GM20000 (cell line): Measurements from ENCODE around the gene SSBP2.

Experiments
- DNase-seq: peaks from one replicate; pipeline ENCODE4 v3.0.0; 2012; ENCODE audit warnings: low spot score
- TF ChIP-seq, protein P1 (sequence below): IDR thresholded peaks from 2 replicates; pipeline ENCODE4 v1.5.1; 2012; ENCODE audit warnings: mild to moderate bottlenecking, control low read depth; ENCODE audit errors: extremely low read depth, missing control alignments

SSBP2 gene

DNA sequence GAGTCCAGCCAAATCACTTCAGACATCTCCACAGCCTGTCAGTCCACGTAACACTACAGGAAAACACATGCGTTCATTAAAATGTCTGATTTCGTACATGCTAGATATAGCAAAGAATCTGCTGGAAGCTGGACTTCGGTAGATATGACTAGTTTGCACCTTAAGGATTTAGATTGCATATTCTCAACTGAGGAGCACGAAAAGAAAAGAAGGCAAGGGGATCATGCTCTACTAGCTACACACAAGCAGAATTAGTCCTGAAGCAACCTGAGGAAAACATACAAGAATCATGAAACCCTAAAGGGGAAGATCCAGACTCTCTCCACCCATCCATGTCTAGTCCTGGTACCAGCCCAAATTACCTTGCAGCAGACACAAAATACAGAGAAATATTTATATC is 36.1 kb upstream of the SSBP2 start:
- no peak for DNase-seq
- TF ChIP-seq, protein P1, sequence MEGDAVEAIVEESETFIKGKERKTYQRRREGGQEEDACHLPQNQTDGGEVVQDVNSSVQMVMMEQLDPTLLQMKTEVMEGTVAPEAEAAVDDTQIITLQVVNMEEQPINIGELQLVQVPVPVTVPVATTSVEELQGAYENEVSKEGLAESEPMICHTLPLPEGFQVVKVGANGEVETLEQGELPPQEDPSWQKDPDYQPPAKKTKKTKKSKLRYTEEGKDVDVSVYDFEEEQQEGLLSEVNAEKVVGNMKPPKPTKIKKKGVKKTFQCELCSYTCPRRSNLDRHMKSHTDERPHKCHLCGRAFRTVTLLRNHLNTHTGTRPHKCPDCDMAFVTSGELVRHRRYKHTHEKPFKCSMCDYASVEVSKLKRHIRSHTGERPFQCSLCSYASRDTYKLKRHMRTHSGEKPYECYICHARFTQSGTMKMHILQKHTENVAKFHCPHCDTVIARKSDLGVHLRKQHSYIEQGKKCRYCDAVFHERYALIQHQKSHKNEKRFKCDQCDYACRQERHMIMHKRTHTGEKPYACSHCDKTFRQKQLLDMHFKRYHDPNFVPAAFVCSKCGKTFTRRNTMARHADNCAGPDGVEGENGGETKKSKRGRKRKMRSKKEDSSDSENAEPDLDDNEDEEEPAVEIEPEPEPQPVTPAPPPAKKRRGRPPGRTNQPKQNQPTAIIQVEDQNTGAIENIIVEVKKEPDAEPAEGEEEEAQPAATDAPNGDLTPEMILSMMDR, result no peak

DNA sequence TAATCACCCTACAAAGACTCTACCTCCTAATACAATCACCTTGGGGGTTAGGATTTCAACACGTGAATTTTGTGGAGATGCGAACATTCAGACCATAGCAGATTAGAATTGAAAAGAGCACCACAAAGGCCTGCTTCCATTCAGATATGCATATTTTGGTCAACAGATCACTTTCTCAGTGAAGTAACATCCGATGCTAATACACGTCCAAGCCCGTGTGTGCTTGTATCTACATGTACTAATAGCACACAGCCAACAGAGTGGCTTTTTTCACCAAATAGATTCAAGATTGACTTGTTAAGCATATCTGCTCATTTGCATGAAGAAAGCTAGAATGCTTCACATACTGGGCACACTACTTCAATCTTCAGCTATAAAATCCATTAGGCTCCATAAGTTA is 35.6 kb upstream of the SSBP2 start:
- DNase-seq, result no peak
- TF ChIP-seq, protein P1, result no peak

DNA sequence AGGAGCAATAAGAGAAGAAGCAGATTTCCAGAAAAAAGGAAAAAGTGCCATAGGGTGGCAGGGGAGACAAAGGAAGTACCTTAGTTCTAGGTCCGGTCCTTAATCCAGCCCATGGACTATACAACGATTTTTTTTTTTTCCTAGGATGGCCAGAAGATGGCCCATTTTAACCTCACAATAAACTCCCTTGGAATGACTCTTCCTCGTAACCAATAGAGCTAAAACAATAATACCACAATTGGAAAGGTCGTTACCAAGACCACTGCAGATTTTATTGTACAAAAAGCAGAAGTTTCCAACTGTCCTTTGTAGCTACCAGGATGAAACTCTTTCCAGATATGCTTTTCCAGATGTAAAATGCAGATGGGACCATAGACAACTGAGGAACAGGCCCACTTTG is 34.4 kb upstream of the SSBP2 start:
- no peak for DNase-seq

DNA sequence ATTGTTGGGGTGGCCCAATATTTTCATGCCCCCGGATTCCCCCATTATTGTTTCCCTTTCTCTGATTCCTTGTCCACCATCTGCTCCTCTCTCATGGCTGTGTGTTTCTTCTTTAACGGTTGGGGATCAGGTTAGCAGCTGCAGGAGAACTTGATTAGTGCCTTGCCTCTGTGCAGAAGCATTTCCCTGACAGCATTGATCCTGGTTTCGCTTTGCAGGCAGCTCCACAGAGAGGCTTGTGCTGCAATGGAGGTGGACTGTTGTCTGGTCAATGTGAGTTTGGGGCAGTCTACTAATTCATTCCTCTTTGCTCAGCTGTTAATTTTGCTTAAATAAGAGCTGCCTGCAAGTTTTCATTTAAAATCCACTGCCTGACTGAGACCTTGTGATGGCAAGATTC is 32.5 kb upstream of the SSBP2 start:
- TF ChIP-seq, protein P1, result no peak

More for the DNA sequence above, 34.4 kb upstream of the SSBP2 start:
- TF ChIP-seq, protein P1, result no peak

DNA sequence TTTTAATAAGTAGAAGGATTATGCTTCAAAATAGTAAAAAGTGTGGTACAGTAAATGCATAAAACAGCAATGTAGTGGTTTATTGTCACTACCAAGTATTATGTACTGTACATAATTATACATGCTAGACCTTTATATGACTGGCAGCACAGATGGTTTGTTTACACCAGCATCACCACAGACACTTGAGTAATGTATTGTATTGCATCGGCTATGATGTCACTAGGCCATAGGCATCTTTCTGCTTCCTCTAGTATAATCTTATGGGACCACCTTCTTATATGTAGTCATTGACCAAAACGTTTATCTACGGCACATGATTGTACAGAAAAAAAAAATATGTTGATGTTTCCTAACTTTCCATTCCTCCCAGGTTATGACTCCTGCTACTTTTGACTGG is 31.9 kb upstream of the SSBP2 start:
- TF ChIP-seq, protein P1, result no peak
- DNase-seq, result no peak

More for the DNA sequence above, 32.5 kb upstream of the SSBP2 start:
- no peak for DNase-seq

DNA sequence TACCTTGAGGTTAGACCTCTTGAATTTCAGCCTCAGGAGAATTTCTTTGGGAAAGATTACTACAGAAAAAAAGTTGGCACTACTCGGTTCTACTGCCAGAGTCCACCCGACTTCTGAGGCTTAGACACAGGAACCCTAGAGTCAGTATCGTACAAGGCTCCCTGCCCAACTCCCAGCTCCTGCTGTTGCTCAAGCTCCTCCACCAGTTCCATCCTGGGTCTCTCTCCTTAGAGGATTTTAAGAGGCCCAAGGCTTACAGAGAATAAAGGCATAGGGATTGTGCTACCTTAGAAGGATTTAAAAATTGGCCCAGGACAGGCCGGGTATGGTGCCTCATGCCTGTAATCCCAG is 29.0 kb upstream of the SSBP2 start:
- DNase-seq, result no peak
- TF ChIP-seq, protein P1, result no peak

DNA sequence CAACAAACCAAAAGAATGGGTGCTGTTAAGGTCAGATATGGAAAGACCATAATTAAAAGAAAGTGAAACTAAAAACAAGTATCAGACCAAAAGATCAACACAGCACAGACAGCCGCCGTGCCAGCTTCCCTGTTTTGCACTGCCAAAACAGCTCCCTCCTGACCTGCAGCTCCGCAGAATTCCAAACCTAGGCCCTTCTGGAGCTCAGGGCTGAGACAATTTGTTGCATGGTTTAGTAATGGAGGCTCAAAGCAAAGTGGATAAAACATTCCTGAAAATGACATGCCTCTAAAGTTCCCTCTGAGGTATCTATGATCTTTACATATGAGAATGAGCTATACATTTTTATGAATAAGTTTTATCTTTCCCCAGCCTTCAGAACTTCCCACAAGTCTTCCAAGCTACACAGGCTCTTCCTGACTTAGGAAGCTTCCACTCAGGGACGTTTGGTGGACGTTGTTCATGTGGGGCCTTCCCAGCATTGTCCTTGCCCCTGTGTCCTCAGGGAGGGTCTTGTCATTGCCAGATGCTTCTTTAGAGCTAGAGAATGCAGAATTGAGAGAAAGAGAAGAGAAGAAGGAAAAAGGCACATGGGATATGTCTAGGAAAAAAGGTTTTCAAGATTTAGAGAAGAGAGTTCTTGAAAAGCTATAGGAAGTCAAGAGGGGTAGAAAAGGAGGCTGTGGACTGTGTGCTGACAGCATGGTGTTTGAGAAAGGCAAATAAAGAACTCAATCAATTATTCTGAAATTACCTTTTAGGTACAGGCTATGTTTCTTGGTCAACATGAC is 28.4 kb upstream of the SSBP2 start:
- DNase-seq, result peak; percentile 36
- TF ChIP-seq, protein P1, result no peak
